Measurements from ENCODE around the gene PPP1R12B.
A peak's percentile ranks its signal among the peaks of the same experiment; 100 is the strongest.
"Not testable (repeated sequence)": the region's sequence is repeated elsewhere in the genome, so short reads cannot be mapped to it uniquely, and the experiment has no call there.

PPP1R12B gene

DNA sequence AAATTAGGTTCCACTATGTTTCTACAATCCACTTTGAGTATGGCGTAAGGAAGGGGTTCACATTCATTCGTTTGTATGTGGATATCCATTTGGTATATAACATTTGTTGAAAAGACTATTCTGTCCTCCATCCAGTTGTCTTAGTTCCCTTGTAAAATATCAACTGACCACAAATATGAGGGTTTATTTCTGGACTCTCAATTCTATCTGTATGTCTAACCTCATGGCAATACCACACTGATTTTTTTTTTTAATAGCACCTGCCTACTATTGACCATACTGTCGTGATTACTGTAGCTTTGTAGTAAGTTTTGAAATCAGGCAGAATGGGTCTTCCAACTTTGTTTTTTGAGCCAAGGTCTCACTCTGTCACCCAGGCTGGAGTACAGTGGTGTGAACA lies 263.5 kb downstream of the PPP1R12B start:
- DNase-seq (ENCODE audit: low read depth in 2 of 2) = not testable (repeated sequence)

DNA sequence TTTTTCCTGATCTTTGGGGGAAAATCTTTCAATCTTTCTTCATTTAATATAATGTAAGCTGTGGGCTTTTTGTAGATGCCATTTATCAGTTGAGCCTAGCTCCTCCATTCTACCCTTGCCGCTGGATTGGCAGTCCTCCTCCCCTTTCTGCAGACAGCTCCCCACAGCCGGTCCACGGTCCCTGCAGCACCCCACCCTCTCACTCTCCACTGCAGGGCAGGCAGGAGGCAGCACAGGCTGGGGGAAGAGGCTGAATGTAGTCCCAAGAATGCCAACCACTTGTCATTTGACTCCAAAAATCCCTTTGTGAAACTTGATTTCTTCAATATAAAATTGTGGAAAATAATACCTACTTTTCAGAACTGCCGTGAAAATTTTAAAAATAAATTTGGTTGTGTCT lies 265.1 kb downstream of the PPP1R12B start:
- DNase-seq (ENCODE audit: low read depth in 2 of 2) = no peak

DNA sequence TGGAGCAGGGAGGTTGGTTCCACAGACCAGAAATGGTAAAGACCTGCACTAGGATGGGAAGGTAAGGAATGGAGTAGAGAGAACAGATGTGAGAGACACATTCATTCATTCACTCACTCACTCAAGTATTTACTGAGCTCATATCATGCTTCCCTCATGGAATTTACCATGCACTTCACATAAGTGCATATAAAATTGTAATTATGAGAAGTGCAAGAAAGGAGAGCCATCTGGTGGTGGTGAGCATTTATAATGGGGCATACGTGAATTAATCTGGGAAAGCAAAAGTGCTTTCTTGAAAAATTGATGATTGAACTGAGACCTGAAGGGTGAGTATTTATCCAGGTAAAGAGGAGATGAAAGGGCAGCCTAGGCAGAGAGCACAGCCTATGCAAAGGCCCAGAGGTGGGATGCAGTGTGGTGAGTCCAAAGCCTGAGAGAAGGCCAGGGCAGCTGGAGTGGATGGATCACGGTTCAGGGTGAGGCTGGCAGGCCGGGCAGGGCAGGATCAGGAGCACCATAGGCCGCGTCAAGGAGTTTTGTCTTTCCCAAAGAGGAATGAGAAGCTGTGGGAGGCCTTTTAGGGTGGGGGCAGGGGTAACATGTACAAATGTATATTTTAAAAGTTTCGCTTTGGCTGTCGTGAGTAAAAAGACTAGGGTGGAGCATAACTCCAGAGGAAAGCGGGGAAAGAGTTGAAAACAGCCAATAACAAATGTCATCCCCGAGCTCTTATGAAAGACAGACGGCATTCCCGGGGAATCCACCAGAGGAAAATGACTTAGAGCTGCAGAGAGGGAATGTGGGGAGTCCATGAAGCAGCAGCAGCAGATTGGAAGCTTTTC lies 266.1 kb downstream of the PPP1R12B start:
- DNase-seq (ENCODE audit: low read depth in 2 of 2) = not testable (repeated sequence)

DNA sequence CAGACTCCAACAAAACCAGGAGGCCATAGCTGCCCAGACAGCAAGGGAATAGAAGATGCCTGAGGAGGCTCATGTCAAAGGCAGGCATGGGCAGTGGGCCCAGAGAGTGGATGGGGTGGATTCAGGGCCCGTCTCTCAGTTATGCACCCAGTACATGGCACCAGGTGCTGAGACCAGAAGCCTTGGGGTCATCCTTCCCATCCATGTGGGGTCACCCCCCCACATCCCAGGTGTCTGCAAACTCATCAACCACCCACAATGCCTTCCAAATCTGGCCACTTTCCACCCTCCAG lies 266.7 kb downstream of the PPP1R12B start:
- not testable (repeated sequence) for DNase-seq (ENCODE audit: low read depth in 2 of 2)

DNA sequence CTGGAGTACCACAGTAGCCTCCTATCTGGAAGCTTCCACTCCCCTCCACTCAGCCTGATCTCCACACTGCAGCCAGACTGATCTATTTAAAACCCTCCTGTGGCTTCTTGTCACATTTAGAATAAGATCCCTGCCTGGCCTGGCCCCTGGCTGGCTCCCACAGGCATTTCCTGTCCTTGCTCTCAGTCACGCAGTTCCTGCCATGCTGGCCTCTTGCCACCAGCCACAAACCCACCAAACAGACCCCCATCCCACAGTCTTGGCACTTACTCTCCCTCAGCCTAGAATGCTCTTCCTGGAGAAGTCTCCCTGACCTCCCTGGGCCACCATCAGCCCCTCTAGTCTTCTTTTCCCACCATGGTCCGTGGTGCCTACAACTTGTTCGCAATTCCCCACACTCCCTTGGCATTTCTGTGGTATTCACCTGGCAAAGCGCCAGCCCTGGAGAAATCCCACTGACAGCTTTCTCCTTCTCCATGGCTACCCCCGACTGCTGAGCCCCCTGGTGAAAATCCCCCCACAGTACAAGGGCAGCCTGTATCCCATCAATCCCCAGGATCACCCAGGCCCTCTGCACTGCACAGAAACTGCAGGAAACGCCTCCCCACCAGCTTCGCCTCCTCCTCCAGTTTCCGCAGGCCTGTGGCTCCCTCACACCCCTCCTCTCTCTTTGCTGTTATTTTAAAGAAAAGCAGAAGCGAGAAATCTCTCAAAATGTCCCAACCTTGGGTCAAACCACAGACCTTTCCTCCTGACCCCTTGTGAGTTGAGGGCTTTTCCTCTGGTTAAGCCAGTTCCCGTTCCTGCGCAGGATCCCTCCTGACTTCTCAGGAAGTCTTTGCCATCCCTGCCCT lies 267.2 kb downstream of the PPP1R12B start:
- no peak for DNase-seq (ENCODE audit: low read depth in 2 of 2)

DNA sequence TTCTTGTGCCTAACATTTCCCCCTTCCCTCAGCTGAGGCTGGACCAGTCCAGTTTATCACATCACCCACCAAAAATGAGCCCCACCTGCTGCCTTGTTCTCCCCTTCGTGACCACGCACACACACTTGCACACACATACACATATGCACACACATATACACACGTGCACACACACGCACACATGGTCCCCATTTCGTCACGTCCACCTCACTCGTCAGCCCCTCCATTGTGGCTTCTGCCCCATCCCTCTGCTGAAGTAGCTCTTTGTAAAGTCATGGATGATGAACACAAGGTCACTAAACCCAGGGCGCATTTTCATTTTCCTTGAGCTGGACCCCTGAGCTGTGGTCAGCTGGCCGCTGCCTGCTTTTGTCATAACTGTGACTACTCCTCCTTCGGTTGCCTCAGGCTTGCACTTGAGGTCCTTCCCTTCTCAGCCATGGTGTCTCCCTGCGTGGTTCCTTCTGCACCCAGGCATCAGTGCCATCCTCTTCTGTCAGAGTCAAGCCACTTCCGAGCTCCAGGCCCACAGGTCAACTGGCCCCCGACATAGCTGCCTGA lies 267.9 kb downstream of the PPP1R12B start:
- DNase-seq (ENCODE audit: low read depth in 2 of 2) = no peak

DNA sequence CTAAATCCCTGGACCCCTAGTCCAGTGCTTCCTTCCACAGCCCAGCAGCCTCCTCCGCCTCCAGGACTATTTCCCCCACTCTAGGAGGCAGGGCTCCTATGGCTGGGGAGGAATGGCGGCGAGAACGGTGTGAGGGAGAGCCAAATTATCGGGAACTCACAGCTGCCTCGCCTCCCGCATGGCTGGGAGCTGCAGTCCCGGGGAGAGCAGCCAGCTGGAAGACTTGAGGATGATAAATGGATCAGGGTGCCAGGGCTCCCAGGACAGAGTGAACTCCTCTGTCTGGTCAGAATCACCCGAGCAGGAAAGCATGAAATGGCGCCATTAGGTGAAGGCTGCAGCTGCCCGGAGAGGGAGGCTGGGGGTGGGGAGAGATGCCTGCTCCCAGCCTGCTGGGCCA lies 270.5 kb downstream of the PPP1R12B start:
- DNase-seq (ENCODE audit: low read depth in 2 of 2) = not testable (repeated sequence)

DNA sequence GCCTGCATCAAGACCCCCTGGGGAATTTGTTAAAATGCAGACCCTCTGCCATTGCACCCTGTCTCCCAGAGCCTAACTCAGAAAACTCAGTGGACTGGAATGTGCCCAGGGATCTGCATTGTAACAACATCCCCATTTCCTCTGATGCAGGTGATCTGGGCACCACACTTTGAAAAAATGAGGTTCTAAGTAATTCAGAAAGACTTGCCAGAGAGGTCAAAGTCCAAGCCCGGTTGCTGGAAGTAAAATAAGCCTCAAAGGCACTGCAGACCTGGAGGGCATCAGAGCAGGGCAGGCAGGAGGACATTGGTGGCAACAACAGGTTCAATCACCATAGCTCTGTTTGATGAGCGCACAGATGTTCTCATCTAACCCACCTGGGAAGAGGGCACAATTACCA lies 271.0 kb downstream of the PPP1R12B start:
- DNase-seq (ENCODE audit: low read depth in 2 of 2) = no peak

DNA sequence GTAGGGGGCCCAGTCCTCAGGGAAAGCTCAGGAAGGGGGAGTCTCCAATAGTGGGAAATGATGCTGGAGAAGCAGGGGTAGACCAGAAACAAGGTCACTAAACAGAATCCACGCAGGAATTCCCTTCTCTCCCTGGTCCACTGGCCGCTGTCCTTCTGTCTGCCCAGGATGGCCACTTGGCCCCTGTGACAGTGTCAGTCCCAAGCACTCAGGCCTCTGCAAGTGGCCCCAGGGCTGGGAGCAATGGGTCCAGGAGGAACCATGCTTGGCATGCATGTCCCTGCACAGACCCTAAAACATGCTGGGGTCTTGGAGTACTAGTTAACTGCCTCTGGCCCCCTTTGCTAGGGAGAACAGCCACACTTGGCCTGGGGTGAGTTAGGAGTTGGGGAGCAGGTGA lies 271.5 kb downstream of the PPP1R12B start:
- DNase-seq (ENCODE audit: low read depth in 2 of 2) = not testable (repeated sequence)

DNA sequence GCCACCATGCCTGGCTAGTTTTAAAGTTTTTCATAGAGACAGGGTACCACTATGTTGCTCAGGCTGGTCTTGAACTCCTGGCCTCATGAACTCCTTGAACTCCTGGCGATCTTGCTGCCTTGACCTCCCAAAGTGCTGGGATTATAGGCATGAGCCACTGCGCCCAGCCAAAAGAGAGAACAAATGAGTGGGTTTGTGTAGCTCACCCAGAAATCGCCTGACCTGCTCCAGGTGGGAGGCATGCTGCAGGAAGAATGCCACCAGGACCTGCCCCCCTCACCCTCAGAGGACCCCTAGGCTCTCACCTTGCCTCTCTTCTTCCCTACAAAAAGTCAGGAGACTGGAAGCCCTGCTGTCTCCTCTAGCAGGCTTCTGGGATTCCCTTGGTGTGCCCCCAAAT lies 272.9 kb downstream of the PPP1R12B start:
- DNase-seq (ENCODE audit: low read depth in 2 of 2) = no peak

DNA sequence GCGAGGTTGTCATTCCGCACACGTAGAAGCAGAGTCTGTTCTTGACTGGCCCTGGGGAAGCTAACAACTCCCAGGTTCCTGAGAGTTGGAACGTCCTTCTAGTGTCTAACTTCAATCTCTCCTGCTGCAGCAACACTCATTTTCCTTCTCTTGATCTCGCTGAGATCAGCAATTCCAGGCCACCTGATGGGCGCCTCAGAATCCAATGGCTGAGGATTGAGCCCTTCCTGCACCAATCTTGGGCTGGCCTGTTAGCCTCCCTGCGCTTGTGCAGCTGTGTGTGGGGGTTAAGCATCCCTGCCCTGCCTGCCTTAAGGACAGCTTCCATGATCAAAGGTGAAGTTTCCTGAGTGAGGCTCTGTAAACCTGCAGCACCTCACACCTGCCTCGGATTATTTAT lies 273.9 kb downstream of the PPP1R12B start:
- DNase-seq (ENCODE audit: low read depth in 2 of 2) = no peak

DNA sequence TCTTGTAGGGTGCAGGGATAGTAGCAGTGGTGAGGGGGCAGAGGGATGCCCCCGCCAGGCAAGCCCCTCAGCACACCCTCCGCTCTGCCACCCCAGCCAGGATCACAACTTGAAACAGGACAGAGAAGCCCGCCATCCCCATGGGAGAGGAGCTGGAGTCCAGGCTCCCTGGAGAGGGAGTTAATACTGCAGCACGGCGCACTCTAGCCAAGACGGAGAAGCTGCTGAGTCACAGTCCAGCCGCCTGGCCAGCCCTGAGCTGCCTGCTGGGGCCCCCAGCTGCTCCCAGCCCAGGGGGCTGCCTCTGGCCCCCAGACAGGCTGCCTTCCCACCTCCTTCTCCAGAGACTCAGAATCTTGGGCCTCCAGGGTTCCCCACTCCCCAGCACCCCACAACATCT lies 274.6 kb downstream of the PPP1R12B start:
- no peak for DNase-seq (ENCODE audit: low read depth in 2 of 2)

DNA sequence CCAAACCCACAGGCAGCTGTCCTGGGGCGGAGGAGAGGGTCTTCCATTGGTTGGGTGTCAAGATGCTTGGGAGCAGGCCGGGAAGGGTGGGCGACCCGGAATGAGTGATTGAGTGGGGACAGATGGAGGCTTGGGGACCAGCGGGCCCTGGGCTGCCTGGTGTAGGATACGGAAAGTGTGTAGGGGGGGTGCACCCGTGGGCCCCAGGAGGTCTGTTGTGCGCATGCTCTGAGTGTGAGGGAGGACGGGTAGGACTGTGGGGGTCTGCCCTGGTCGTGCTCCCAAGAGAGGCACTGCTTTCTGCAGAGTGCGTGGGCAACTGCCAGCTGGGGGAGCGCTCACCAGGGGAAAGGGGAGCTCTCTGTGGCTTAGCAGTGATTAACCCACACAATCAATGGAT lies 275.0 kb downstream of the PPP1R12B start:
- not testable (repeated sequence) for DNase-seq (ENCODE audit: low read depth in 2 of 2)

DNA sequence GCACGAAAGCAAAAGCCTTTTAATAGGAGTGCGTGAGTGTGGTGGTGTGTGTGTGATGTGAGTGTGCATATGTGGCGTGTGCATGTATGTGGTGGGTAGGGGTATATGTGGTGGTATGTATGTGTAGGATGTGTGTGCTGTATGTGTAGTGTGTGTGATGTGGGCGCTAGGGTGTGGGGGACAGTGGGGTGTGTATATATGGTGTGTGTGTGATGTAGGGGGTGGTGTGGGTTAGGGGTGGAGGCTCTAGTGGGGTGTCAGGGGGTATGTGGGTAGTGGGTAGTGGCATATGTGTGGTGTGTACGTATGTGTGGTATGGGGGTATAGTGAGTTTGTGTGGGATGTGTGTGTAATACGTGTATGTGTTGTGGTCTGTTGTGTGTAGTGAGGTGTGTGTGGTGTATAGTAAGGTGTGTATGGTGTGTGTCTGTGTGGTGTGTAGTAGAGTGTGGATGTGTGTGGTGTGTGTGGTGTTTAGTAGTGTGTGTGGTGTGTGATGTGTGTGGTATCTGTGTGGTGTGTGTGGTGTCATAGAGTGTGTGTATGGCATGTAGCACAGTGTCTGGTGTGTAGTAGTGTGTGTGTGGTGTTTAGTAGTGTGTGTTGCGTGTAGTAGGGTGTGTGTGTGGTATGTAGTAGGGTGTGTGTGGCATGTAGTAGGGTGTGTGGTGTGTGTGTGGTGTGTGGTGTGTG lies 275.7 kb downstream of the PPP1R12B start:
- DNase-seq (ENCODE audit: low read depth in 2 of 2) = no peak

DNA sequence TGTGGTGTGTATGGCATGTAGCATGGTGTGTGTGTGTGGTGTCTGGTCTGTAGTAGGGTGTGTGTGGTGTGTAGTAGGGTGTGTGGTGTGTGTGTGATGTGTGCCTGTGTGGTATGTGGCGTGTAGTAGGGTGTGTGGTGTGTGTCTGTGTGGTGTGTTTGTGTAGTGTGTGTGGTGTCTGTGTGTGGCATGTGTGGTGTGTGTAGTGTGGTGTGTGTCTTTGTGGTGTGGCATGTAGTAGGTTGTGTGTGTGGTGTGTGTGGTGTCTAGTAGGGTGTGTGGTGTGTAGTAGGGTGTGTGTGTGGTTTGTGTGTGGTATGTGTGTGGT lies 276.2 kb downstream of the PPP1R12B start:
- no peak for DNase-seq (ENCODE audit: low read depth in 2 of 2)

DNA sequence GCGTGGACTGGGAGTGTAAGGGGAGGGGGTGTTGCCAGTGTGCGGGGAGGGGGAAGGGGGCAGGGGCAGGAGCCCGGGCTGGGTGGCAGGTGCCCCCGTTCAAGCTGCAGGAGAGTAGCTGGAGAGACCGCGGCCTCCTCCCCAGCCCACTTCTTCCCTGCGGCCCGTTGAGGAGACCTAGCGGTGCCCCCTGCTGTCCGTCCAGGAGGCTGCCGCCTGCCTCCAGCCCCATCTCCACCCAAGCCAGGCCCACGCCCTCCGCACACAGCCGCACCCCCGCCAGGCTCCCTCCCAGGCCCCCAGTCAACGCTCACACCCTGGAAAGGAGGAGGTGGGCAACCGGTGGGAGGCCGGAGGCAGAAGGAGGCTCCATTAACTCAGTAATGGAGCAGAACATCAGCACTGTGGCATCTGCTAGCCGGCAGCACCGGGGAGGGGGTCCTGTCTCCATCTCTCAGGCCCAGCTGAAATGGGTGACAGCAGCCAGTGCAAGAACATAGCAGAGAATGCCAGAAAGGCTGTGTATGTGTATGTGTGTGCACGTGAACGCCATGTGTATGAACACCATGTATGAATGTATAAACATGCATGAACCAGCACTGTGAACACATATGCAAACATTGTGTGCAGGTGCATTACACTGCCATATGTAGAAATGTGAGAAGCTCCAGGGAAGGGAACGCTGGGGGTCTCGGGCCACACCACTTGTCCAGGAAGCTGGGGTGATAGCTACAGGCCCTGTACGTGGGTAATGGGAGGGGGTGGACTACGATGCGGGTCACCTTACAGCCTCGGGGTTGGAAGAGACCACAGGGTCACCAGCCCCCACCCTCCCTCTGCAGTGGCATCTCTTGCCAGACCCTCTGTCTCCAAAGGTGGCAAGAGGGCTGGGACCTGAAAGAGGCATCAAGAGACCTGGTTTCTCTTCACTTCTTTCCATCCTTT lies 277.2 kb downstream of the PPP1R12B start:
- DNase-seq (ENCODE audit: low read depth in 2 of 2) = peak in 1 of 2 donors; percentile 43

DNA sequence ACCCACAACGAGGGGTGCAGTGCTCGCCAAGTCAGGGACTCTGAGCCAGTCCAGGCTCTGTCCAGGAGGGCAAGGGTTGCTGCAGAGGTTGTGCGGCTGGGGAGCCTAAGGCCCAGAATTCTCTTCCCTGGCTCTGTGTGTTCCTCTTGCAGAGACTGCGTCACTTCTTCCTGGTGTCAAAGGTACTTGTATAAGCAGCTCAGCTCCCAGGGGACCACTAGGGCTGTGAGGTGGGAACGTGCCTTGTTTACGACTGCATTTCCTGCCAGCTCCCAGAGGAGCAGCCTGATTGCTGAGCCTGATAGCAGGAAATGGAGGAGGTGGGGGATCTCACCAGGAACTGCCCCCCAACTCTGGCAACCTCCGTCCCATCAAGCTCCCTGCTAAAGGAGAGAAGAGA lies 278.5 kb downstream of the PPP1R12B start:
- not testable (repeated sequence) for DNase-seq (ENCODE audit: low read depth in 2 of 2)

DNA sequence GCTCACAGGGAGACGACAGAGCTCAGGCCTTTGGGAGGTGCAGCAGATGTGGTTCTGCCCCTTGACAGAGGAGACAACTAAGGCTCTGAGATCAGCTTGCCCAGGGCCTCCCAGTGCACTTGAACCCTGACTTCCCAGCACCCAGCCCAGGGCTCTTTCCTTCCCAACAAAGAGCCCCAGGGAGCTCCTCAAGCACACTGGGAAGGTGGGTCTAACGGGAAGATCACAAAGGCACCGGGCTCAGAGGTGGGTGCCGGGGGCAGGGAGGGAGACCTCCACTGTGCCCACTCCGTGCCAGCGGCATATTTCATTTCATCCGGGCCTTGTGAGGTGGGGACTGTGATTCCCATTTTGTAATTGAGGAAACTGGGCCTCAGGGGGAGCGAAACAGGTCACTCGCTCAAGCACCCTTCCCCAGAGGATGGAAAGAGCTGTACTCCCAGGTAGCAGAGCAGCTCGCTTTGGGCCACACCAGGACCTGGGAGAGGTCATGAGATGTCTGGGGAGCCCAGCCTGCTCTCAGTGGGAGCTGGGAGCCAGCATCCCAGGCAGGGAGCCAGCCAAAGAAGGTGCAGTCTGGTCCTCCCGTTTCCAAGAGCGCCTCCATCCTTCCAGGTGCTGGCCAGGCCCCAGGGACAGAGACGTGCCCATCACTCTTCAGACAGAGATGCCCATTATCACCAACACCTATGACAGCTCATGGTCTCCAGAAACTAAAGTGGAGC lies 279.5 kb downstream of the PPP1R12B start:
- no peak for DNase-seq (ENCODE audit: low read depth in 2 of 2)

DNA sequence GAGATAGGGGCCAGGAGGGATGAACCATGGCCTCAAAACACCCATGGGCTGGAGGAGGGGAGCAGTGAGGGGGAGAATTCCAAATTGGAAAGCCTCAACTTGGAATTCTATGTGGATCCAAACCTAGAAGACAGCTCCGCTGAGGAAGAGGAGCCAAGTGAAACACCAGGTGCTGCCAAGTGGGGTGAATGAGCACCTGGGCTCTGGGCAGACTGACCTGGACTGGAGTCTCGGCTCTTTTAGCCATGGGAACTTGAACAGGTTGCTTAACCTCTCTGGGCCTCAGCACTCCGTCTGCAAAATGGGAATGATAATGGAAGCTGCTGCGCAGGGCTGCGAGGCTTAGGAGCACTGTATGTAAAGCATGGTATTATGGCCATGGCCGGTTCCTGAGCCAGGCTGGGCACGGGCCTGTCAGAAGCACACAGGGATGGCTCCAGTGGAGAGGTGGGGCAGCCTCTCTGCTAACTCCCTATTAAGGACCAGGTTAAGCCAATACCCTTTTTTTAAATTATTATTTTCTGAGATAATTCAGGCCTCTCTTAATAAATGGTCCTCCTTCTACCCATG lies 280.2 kb downstream of the PPP1R12B start:
- DNase-seq (ENCODE audit: low read depth in 2 of 2) = no peak

DNA sequence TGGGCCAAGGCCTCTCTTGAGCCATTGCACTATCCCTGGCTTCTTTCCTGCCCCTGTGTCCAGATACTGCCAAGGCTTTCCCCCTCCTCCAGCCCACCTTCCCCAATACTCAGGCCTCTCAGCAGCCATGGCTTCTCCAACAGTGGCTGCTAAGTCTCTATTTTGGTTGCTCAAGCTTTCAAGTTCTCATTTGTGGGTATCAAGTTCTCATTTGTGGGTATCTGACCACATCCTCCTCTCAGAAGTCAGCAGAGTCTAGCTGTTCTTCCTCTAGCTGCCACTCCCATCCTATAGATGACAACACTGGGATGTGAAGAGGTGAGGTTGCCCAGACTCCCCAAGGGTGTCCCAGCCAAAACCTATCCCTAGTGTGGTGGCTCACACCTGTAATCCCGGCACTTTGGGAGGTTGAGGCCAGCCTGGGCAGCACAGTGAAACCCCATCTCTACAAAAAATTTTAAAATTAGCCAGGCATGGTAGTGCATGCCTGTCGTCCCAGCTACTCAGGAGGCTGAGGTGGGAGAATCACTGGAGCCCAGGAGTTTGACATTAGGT lies 280.8 kb downstream of the PPP1R12B start:
- DNase-seq (ENCODE audit: low read depth in 2 of 2) = not testable (repeated sequence)

Data from stimulated activated CD8-positive, alpha-beta memory T cell treated with anti-CD3 and anti-CD28 coated beads, Interleukin-2, amount 100 ng/mL, for 1 hour (primary cell).